ENCODE results near the gene HSPA1L. TPM values are rescaled to one million over a fixed set of nuclear protein-coding genes. Genes with fewer than 3 reads are reported as not detected.
"Not testable (repeated sequence)": the region's sequence is repeated elsewhere in the genome, so short reads cannot be mapped to it uniquely, and the experiment has no call there.

The HSPA1L gene
- total and polyA plus RNA-seq, 3 experiments from 2014 or later = 3.0 to 3.8 (median 3.5) TPM

DNA sequence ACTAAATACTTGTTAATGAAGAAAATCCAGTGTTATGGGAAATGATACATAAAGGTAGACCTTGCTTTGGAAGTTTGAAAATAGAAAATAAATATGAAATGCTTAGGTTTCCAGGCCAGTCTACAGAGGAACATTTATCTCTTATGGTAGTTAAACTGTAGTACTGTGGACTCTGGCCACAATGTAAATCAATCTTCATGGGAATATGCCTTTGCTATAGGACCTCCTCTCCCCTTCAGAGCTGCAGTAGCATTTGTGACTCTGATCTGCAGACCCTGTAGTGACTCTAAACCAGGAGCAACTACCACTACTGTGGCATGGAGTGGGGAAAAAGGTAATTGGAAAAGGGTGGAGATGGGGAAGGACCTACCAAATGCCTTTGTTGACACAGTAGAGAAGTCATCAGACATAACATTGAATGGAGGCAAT, 4.8 kb upstream of the HSPA1L start:
- H3K4me3 Mint-ChIP-seq = peak overlapping the region; percentile 49 to 85 (median 70)
- no peak for DNase-seq
- H3K4me1 Mint-ChIP-seq = peaks cover 38 to 59% (median 48%) of the 10 kb centered on the region in 3 donors
- peak overlapping the region; percentile 63 for H3K27ac ChIP-seq (ENCODE audit: low read depth, low read length)
- POLR2A ChIA-PET = interaction anchor here (0.6 kb wide), 2 partner anchors 81 to 159 kb away, joined by 3 read pairs; partner anchors contain the start of gene C6orf47
- H3K9me3 Mint-ChIP-seq = no peaks in the 10 kb centered on the region
- H3K36me3 Mint-ChIP-seq = peaks cover 0 to 17% (median 0%) of the 10 kb centered on the region in 3 donors
- no peaks in the 10 kb centered on the region for H3K27me3 Mint-ChIP-seq
- H3K4me1 ChIP-seq (ENCODE audit: insufficient read depth, low read length) = peaks cover 42% of the 10 kb centered on the region
- no peaks in the 10 kb centered on the region for H3K36me3 ChIP-seq (ENCODE audit: insufficient read depth, low read length)
- no peaks in the 10 kb centered on the region for H3K27me3 ChIP-seq (ENCODE audit: insufficient read depth, low read length, poor library complexity, severe bottlenecking)
- H3K4me3 ChIP-seq (ENCODE audit: low read length) = no peak overlapping the region
- no peaks in the 10 kb centered on the region for H3K9me3 ChIP-seq (ENCODE audit: low read length)
- H3K27ac Mint-ChIP-seq = peak overlapping the region in 6 of 8 donors; percentile 32 to 75 (median 56)
- CTCF ChIA-PET = interaction anchor here (0.6 to 2.1 kb wide), 4 partner anchors 14 to 176 kb away, joined by 3 to 9 read pairs (median 3); partner anchors contain the start of gene LSM2

DNA sequence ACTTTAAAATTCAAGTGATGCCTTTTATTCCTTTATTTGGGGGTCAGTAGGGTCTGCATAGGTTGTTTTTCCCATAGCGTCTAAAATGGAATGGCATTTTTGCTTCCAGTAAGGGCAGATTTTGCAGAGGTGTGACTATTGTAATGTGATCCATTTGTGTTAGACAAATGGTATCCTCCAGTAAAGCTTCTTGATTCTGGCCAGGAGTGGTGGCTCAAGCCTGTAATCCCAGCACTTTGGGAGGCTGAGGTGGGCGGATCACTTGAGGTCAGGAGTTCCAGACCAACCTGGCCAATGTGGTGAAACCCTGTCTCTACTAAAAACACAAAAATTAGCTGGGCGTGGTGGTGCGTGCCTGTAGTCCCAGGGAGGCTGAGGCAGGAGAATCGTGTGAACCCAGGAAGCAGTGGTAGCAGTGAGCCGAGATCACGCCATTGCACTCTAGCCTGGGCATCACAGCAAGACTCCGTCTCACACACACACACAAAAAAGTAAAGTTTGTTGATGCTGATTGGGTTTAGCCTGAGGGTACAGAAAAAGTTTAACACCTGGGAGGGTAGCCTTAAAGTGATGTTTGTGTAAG, 2.9 kb upstream of the HSPA1L start:
- Histone ChIP-seq H3K4me3 (ENCODE audit: low read length) (peak overlapping the region; percentile 88), H3K4me1 (ENCODE audit: insufficient read depth, low read length) (peaks cover 51% of the 10 kb centered on the region), H3K27ac (ENCODE audit: low read depth, low read length) (peak overlapping the region; percentile 74)
- H3K27me3 Mint-ChIP-seq; H3K9me3 ChIP-seq (ENCODE audit: low read length); DNase-seq; H3K27me3 ChIP-seq (ENCODE audit: insufficient read depth, low read length, poor library complexity, severe bottlenecking); H3K36me3 ChIP-seq (ENCODE audit: insufficient read depth, low read length); H3K9me3 Mint-ChIP-seq: not testable (repeated sequence)
- ChIA-PET CTCF (interaction anchor here (0.7 to 2.0 kb wide), 11 partner anchors 8 to 88 kb away, joined by 3 to 13 read pairs (median 5); partner anchors contain the start of genes DDAH2 and LSM2), POLR2A (interaction anchor here (0.5 to 1.4 kb wide), 11 partner anchors 8 to 224 kb away, joined by 3 to 12 read pairs (median 5); partner anchors contain the start of genes ABHD16A, GPANK1, HSPA1B and LSM2)
- Mint-ChIP-seq H3K36me3 (peaks cover 0 to 20% (median 0%) of the 10 kb centered on the region in 3 donors), H3K27ac (peak overlapping the region; percentile 77 to 97 (median 82)), H3K4me1 (peaks cover 44 to 63% (median 60%) of the 10 kb centered on the region in 3 donors), H3K4me3 (peak overlapping the region; percentile 83 to 90 (median 88))

DNA sequence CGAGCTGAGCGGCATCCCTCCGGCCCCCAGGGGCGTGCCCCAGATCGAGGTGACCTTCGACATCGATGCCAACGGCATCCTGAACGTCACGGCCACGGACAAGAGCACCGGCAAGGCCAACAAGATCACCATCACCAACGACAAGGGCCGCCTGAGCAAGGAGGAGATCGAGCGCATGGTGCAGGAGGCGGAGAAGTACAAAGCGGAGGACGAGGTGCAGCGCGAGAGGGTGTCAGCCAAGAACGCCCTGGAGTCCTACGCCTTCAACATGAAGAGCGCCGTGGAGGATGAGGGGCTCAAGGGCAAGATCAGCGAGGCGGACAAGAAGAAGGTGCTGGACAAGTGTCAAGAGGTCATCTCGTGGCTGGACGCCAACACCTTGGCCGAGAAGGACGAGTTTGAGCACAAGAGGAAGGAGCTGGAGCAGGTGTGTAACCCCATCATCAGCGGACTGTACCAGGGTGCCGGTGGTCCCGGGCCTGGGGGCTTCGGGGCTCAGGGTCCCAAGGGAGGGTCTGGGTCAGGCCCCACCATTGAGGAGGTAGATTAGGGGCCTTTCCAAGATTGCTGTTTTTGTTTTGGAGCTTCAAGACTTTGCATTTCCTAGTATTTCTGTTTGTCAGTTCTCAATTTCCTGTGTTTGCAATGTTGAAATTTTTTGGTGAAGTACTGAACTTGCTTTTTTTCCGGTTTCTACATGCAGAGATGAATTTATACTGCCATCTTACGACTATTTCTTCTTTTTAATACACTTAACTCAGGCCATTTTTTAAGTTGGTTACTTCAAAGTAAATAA, 2.2 kb upstream of the HSPA1L start:
- peaks cover 45 to 63% (median 60%) of the 10 kb centered on the region in 3 donors for H3K4me1 Mint-ChIP-seq
- H3K36me3 ChIP-seq (ENCODE audit: insufficient read depth, low read length); H3K27me3 Mint-ChIP-seq; H3K9me3 Mint-ChIP-seq; H3K27me3 ChIP-seq (ENCODE audit: insufficient read depth, low read length, poor library complexity, severe bottlenecking); H3K9me3 ChIP-seq (ENCODE audit: low read length): not testable (repeated sequence)
- DNase-seq = peak in 1 of 5 donors; percentile 62
- Histone ChIP-seq H3K27ac (ENCODE audit: low read depth, low read length) (peak overlapping the region; percentile 74), H3K4me3 (ENCODE audit: low read length) (peak overlapping the region; percentile 88), H3K4me1 (ENCODE audit: insufficient read depth, low read length) (peaks cover 48% of the 10 kb centered on the region)
- H3K36me3 Mint-ChIP-seq = peaks cover 0 to 19% (median 0%) of the 10 kb centered on the region in 3 donors
- ChIA-PET POLR2A (interaction anchor here (0.6 to 1.4 kb wide), 11 partner anchors 9 to 226 kb away, joined by 3 to 12 read pairs (median 5); partner anchors contain the start of genes ABHD16A, GPANK1, HSPA1B and LSM2), CTCF (interaction anchor here (0.7 to 2.0 kb wide), 11 partner anchors 9 to 88 kb away, joined by 3 to 13 read pairs (median 5); partner anchors contain the start of genes DDAH2, HSPA1B and LSM2)
- peak overlapping the region; percentile 77 to 97 (median 82) for H3K27ac Mint-ChIP-seq
- H3K4me3 Mint-ChIP-seq = peak overlapping the region; percentile 83 to 90 (median 88)

DNA sequence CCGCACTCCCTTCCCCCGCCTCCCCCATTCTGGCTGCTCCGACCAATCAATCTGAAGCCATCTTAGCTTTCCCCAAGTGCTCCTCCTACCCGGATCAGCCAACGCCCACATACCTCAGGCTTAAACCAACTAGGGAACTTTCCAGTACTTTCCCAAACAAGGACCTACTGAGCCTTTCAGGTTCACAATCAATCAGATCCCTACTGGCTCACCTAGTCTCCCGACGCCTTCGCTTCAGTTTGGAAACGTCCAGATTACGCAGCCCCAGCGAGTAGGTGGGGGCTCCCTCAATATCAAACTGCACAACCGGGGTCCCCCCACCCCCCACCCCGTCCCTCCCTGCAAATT, 432 bp downstream of the HSPA1L start:
- H3K4me1 ChIP-seq (ENCODE audit: insufficient read depth, low read length) = peaks cover 30% of the 10 kb centered on the region
- H3K36me3 ChIP-seq (ENCODE audit: insufficient read depth, low read length) = peaks cover 8% of the 10 kb centered on the region
- H3K36me3 Mint-ChIP-seq = peaks cover 8 to 36% (median 9%) of the 10 kb centered on the region in 3 donors
- H3K9me3 Mint-ChIP-seq = no peaks in the 10 kb centered on the region
- ChIA-PET POLR2A (interaction anchor here (0.6 to 1.9 kb wide), 14 partner anchors 8 to 255 kb away, joined by 3 to 18 read pairs (median 4); partner anchors contain the start of genes HSPA1B, LSM2, NEU1 and VARS1), CTCF (interaction anchor here (0.6 to 3.2 kb wide), 12 partner anchors 8 to 162 kb away, joined by 3 to 13 read pairs (median 4); partner anchors contain the start of genes BAG6, LSM2 and VARS1)
- H3K27ac ChIP-seq (ENCODE audit: low read depth, low read length) = peak overlapping the region; percentile 85
- H3K4me3 Mint-ChIP-seq = peak overlapping the region; percentile 93 to 99 (median 96)
- DNase-seq = peak; percentile 54 to 79 (median 69)
- peak overlapping the region; percentile 70 for H3K4me3 ChIP-seq (ENCODE audit: low read length)
- H3K4me1 Mint-ChIP-seq = peaks cover 38 to 58% (median 51%) of the 10 kb centered on the region in 3 donors
- H3K27ac Mint-ChIP-seq = peak overlapping the region; percentile 89 to 97 (median 94)
- no peaks in the 10 kb centered on the region for H3K27me3 ChIP-seq (ENCODE audit: insufficient read depth, low read length, poor library complexity, severe bottlenecking)
- H3K9me3 ChIP-seq (ENCODE audit: low read length) = no peaks in the 10 kb centered on the region
- no peaks in the 10 kb centered on the region for H3K27me3 Mint-ChIP-seq

DNA sequence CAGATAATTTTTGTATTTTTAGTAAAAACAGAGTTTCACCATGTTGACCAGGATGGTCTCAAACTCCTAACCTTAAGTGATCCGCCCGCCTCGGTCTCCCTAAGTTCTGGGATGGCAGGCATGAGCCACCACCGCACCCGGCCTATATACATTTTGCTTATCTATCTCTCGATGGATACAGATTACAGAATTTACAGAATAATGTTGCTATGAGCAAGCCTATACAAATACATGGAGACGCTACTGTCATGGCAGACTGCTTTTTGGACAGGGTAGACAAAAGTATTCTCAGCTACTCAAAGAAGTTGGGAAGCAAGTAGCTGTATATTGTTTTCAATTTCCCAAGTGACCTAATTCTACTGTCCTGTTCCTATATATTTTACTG, 1.6 kb downstream of the HSPA1L start:
- peaks cover 36 to 52% (median 51%) of the 10 kb centered on the region in 3 donors for H3K4me1 Mint-ChIP-seq
- Histone ChIP-seq H3K27me3 (ENCODE audit: insufficient read depth, low read length, poor library complexity, severe bottlenecking) (no peaks in the 10 kb centered on the region), H3K36me3 (ENCODE audit: insufficient read depth, low read length) (peaks cover 8% of the 10 kb centered on the region), H3K4me3 (ENCODE audit: low read length) (peak overlapping the region; percentile 37), H3K27ac (ENCODE audit: low read depth, low read length) (peak overlapping the region; percentile 88), H3K9me3 (ENCODE audit: low read length) (no peaks in the 10 kb centered on the region), H3K4me1 (ENCODE audit: insufficient read depth, low read length) (peaks cover 23% of the 10 kb centered on the region)
- H3K27me3 Mint-ChIP-seq = no peaks in the 10 kb centered on the region
- no peak for DNase-seq
- H3K9me3 Mint-ChIP-seq = no peaks in the 10 kb centered on the region
- ChIA-PET CTCF (interaction anchor here (1.0 to 3.2 kb wide), 5 partner anchors 12 to 84 kb away, joined by 3 to 13 read pairs (median 4); partner anchors contain the start of genes HSPA1B and VARS1), POLR2A (interaction anchor here (0.6 to 1.1 kb wide), 6 partner anchors 18 to 162 kb away, joined by 3 to 4 read pairs (median 3); partner anchors contain the start of gene VARS1)
- H3K27ac Mint-ChIP-seq = peak overlapping the region in 4 of 8 donors; percentile 50 to 96 (median 70)
- peaks cover 9 to 42% (median 11%) of the 10 kb centered on the region in 3 donors for H3K36me3 Mint-ChIP-seq
- H3K4me3 Mint-ChIP-seq = peak overlapping the region; percentile 87 to 99 (median 94)

DNA sequence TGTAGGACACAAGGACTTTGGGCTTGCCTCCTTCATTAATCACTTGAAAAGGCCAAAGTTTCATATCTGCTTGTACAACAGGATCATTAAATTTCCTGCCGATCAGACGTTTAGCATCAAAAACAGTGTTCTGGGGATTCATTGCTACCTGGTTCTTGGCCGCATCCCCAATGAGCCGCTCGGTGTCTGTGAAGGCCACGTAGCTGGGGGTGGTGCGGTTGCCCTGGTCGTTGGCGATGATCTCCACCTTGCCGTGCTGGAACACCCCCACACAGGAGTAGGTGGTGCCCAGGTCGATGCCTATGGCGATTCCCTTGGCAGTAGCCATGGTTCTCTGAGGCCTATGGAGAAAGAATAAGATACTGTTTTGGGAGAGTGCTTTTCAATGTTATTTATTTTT, 3.4 kb downstream of the HSPA1L start:
- POLR2A ChIA-PET = no interaction called here
- peak overlapping the region in 5 of 8 donors; percentile 61 to 92 (median 72) for H3K27ac Mint-ChIP-seq

DNA sequence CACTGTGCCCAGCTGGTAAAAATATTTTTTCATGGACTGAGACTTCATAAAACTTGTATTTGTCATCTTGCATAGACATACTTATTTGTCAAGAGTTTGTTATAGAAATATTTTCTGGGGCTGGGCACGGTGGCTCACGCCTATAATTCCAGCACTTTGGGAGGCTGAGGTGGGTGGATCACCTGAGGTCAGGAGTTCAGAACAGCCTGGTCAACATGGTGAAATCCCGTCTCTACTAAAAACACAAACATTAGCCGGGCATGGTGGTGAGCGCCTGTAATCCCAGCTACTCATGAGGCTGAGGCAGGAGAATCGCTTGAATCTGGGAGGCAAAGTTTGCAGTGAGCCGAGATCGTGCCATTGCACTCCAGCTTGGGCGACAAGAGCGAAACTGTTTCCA, 6.5 kb downstream of the HSPA1L start:
- H3K4me3 Mint-ChIP-seq; H3K9me3 ChIP-seq (ENCODE audit: low read length); H3K27me3 ChIP-seq (ENCODE audit: insufficient read depth, low read length, poor library complexity, severe bottlenecking); H3K9me3 Mint-ChIP-seq; H3K4me3 ChIP-seq (ENCODE audit: low read length); H3K27me3 Mint-ChIP-seq; H3K36me3 ChIP-seq (ENCODE audit: insufficient read depth, low read length); H3K27ac ChIP-seq (ENCODE audit: low read depth, low read length); DNase-seq: not testable (repeated sequence)
- peaks cover 22% of the 10 kb centered on the region for H3K4me1 ChIP-seq (ENCODE audit: insufficient read depth, low read length)
- Mint-ChIP-seq H3K27ac (peak overlapping the region in 4 of 8 donors; percentile 27 to 52 (median 31)), H3K36me3 (peaks cover 9 to 38% (median 11%) of the 10 kb centered on the region in 3 donors), H3K4me1 (peaks cover 31 to 56% (median 41%) of the 10 kb centered on the region in 3 donors)
- ChIA-PET CTCF (interaction anchor here (1.3 to 3.1 kb wide), 2 partner anchors 21 to 79 kb away, joined by 4 to 15 read pairs; partner anchors contain the start of gene DDAH2), POLR2A (interaction anchor here (0.8 to 1.3 kb wide), 2 partner anchors 19 to 78 kb away, joined by 3 to 5 read pairs; partner anchors contain the start of gene HSPA1B)

More for the DNA sequence above, 3.4 kb downstream of the HSPA1L start:
- Histone ChIP-seq H3K27me3 (ENCODE audit: insufficient read depth, low read length, poor library complexity, severe bottlenecking) (no peaks in the 10 kb centered on the region), H3K9me3 (ENCODE audit: low read length) (no peaks in the 10 kb centered on the region), H3K4me3 (ENCODE audit: low read length) (no peak overlapping the region), H3K4me1 (ENCODE audit: insufficient read depth, low read length) (peaks cover 15% of the 10 kb centered on the region), H3K36me3 (ENCODE audit: insufficient read depth, low read length) (peaks cover 8% of the 10 kb centered on the region), H3K27ac (ENCODE audit: low read depth, low read length) (no peak overlapping the region)
- no peak for DNase-seq
- Mint-ChIP-seq H3K36me3 (peaks cover 9 to 40% (median 11%) of the 10 kb centered on the region in 3 donors), H3K4me3 (peak overlapping the region in 4 of 7 donors; percentile 19 to 96 (median 62)), H3K9me3 (no peaks in the 10 kb centered on the region), H3K27me3 (no peaks in the 10 kb centered on the region), H3K4me1 (peaks cover 29 to 46% (median 44%) of the 10 kb centered on the region in 3 donors)
- CTCF ChIA-PET = interaction anchor here (0.6 to 3.2 kb wide), 2 partner anchors 16 to 213 kb away, joined by 3 to 13 read pairs; partner anchors contain the start of gene VARS1
